GM21526 (cell line): ENCODE data around the gene ARHGAP22.

Experiments
- ATAC-seq: cut with Tn5 transposase; IDR thresholded peaks from one replicate; pipeline ENCODE4 v1.9.1; 2021; ENCODE audit warnings: moderate library complexity; ENCODE audit not compliant: unreplicated experiment, low FRiP score

ARHGAP22 gene

DNA sequence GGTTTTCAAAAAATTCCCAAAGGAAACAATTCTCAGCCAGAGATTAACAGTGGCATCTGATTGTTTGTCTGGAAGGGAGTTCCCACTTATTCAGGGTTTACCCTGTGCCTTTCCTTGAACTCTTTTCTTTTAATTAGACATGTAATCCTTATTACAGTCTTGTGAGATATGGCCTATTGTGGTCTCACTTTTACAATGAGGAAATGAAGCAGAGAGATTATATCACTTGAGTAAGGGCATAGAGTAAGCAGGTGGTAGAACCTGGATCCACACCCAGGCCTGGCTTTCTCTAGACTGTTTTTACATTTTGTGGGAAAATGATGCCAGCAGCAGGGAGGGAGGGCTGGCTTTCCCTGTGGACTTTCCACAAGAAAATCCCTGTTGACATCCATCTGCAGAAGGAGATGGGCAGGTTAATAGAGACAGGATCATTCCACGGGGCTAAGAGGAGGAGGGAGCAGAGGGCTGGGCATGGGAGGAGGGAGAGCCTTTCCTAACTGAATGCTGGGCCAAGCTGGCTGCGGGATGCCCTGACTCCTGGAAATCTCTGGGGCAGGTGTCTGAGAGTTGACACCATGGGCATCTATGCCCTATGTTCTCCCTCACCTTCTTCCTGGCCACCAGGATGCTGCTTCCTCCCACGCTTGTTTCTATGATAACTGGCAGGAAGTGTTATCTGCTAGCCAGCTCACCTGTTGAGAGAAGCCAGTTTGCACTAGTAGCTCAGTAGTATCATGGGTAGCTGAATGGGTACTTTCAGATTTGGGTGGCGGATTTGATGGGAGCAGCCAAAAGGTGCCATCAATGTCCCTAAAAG is 28.7 kb upstream of the ARHGAP22 start:
- ATAC-seq, result peak; percentile 53

DNA sequence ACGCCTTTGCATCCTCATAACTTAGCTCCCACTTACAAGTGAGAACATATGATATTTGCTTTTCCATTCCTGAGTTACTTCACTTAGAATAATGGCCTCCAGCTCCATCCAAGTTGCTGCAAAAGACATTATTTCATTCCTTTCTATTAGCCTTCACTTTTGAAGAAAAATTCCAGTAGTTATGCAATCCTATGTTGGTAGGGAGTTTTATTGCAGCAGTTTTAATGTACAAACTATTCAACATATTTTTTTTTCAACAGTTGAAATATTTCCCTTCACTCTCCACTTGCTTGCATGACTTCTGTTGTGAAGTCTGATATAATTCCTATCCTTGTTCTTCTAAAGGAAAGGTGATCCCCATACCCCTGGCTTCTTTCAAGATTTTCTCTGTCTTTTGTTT is 27.3 kb upstream of the ARHGAP22 start:
- ATAC-seq, result no peak

DNA sequence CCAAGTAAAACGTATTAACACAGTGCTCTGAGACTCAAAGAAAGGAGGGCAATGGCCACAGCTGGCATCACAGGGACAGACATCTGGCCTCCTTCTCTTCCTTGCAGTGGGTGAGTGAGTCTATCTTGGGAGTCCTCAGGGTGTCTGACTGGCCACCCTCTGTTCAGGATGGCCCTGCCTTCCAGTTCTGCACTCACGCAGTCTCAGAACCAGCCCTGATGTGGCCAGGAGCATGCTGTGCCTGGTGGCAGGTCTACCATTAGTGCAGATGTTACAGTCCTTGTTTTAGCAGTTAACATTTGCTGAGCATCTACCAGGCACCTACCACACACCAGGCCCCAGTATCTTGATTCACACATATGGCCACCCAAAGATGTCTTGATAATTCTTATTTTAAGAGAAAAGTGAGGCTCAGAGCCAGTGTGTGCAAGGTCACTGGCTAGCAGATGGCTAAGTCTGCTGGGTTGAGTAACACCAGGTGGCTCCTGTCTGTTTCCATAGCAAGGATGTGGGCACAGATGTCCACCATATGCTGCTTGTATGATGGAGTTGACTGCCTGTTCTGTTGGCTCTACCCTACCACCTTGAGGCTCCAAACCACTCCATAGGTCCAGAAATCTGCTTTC is 23.2 kb upstream of the ARHGAP22 start:
- no peak for ATAC-seq

DNA sequence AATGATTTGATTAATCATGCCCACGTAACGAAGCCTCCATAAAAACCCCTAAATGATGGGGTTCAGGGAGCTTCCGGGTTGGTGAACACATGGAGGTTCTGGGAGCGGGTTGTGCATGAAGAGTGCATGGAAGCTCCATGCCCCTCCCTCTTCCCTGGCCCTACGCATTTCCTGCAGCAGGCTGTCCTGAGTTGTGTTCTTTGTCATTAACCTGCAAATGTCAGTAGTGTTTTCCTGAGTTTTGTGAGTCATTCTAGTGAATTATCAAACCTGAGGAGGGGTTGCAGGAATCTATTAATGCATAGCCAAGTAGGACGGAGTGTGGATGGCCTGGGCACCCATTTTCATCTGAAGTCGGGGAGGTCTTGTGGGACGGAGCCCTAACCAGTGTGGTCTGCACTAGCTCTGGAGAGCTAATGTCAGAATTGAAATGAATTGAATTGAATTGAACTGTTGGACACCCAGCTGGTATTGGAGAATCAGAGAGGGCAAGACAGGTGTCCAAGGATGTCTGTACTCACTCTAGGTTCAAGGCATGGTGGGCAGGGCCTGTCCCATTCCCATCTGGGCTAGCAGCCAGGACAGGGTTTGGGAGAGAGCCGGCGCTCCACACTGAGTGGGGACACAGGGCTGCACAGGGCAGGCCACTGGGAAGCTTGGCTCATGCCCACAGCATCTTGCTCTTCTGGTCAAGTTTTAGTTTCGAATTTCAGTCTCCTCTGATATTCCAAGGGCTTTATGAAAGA is 22.3 kb upstream of the ARHGAP22 start:
- ATAC-seq, result no peak

DNA sequence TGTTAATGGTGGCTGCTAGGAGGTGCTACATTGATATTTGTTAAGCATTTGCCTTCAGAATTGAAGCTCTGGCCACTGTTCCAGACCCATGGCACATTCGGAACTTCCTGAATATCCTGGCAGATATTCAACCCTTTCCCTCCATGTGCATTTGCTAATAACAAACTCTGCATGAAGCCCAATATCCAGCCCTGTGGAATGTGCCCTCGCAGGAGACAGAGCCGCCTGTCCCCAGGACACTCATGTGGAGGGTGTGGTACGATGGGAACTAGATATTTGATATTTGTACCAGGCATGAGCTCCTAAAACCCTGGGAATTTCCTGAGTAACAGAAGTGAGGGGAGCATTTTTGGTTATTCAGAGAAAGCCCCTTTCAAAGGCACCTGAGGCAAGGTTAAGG is 21.6 kb upstream of the ARHGAP22 start:
- no peak for ATAC-seq

DNA sequence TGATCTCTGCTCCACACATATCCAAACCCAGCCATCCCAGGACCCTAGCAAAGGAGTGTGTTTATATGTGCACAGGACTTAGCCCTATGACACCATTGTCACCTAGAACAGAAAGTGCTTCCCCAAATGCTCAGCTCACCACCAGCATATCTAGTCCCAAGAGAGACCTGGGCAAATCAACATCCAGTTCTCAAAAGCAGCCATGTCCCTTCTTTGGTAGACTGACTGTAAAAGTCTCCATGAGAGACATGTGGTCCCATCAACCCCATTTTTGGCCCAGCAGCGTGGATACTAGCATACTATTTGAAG is 20.9 kb upstream of the ARHGAP22 start:
- no peak for ATAC-seq

DNA sequence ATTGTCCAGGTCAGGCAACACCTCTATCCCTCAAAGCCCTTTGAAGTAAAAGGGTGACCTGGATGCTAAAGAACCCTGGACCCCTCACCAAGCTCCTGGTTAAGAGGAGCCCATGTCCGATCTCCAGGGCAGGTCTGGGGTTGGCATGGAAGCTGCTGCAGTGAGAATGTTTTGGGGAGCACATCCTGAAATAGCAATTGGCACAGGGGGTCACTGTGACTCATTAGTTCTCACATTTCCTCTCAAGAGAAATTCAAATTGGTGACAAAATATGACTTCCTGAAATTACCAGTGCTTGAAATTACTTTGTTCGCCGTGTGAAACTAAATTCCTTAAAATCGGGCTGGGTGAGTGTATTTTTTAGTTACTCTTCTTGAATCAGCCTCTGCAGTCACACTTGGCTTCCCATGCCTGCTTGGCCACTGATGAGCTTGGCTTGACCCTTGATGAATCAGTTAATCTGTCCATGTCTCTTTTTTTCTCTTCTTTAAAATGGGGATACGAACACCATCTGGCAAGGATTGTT is 18.8 kb upstream of the ARHGAP22 start:
- no peak for ATAC-seq

DNA sequence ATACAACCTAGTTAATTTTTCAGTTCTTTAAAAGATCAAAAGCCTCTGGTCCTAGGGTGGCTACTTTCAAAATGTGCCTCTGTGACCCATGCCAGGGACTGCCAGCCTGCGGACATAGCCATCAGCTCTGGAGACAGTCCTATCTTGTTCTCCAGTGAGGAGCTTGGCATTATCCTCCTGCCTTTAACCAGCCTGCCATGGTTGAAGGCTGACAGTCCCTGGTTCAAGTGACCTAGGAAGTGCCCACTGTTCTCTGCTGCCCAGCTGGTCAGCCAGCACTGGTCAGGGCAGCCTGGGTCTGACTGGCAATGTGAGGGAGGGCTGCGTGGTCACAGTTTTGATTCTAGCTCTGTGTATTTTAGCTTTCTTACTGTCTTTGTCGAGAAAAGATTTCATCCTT is 18.1 kb upstream of the ARHGAP22 start:
- no peak for ATAC-seq

DNA sequence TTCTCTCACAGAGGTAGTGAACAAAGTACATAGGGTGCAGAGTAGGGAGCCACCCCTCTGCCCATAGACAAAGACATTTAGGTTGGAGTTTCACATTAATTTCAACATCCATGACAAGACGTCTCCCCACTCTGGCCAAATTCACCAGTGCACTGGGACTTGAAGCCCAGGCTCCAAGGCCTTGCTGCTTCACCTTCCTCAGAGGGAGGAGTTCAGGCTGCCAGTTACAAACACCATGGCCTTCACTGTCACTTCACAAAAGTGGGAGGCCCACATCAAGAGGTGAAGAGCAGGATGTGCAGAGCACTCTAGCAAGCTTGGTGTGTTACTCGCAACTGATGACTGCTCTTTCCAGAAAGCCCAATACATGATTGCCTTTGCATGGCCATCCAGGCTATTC is 15.8 kb upstream of the ARHGAP22 start:
- no peak for ATAC-seq

DNA sequence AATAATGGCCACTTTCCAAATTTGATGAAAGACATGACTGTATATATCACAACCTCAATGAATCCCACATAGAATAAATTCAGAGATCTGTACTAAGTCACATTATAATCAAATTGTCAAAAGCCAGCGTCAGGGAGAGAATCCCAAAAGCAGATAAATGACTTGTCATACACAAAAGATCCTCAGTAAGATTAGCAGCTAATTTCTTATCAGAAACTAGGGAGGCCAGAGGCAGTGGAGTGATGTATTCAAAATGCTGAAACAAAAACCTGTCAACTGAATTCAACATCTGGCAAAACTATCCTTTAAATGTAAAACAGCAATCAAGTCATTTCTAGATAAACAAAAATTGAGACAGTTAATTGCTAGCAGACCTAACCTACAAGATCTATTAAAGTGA is 11.6 kb upstream of the ARHGAP22 start:
- ATAC-seq, result no peak

DNA sequence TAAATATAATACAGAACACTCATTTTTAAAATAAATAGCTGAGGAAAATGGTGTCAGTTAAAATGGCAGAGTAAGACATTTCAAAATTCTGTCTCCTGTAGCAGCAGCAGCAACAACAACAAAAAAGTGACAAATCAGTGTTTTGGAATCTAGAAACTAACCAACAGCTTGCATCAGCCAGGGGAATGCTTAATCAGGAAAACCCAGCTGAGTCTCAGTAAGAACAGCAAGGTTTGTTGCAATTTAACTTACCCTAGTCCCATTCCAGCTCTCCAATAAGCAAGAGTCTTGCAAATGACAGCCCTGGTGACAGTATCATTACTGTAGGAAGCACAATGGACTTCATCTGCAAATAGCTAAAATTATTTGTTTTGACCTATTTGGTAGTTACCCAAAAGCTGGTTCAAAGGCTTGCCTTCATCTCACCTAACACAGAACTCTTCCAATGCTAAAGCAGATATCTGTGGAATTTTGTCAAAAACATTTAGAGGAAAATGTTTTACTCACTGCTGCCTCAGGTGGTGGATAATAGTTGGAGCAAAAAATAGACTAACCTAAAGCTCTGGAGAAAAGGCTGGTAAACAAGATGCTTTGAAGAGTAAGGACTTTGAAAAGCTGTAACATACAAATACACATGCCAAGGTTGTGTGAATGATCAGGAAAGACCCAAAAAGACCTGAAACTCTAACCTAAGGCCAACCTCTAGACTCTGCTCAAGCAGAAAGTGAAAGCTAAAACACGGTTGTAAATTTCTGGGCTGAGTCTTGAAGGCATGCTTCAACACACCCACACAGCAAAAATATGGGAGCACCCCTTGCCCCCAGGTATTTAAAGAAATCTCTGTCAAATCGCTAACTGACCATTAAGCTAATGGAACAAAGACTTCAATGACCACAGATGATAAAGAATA is 9.9 kb upstream of the ARHGAP22 start:
- peak; percentile 70 for ATAC-seq

DNA sequence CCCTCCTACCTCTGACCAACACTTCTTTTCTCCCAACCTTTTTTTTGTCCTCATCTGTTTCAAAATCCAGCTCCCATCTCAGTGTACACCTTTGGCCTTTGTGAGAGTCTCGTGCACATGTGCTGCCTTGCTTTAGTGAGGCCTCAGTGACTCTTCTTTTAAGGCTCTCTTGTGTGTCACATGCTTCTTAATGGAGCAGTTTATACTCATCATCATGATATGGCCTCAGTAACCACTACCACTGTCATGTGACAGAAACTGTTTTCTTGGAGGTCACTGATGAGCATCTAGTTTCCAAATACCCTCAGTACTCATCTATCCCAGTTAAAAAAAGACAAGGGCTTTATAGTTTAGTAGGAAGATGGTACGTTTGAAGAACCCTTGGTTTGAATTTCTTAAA is 8.1 kb upstream of the ARHGAP22 start:
- ATAC-seq, result no peak

DNA sequence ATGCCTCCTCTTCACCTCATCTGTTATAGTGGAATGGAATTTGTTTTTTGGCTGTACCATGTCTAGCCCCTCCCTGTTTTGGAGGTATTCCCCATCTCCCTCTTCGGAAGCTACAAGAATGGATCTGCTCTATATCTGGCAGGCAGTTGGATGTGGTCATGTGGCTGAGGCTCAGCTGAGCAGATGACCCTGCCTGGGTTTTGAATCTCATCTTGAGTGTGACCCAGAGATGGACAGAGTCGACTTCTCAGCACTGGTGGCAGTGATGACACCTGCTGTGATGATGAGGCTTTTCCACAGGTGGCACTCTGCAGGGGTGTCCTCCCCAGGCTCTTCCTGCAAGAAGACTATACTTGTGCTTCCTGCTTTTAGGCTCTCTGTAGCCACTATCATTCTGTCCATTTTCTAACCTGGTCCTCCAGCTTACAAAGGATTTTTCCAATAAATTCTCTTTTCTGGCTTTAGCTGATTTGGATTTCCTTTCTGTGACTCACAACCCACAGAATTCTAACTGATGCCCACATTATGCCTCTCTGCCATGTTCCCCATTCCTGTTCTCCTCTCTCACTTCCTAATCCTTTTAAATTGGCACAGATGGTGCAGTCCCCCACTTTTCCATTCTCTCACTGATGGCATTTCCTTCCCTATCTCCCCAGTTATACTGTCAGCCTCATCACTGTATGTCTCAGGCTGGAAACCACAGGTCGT is 7.5 kb upstream of the ARHGAP22 start:
- ATAC-seq, result no peak

DNA sequence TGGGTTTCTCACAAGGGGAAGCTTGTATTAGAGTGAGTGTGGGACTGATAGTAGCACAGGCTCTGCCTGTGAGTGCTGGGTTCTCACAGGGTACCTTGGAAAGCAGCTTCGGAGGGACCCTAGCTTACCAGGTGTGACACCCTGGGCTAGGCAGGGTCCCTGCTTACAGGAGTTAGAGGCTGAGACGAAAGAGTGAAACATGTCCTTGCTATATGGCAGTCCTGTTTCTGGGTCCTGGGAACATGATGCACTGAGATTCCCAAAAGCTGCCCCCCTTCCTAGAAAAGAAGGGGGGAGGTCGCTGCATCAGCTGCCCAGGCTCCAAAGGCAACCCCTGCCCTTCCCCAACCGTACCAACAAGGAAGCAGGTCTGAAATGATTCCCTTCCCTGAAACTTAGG is 6.3 kb upstream of the ARHGAP22 start:
- ATAC-seq, result no peak

DNA sequence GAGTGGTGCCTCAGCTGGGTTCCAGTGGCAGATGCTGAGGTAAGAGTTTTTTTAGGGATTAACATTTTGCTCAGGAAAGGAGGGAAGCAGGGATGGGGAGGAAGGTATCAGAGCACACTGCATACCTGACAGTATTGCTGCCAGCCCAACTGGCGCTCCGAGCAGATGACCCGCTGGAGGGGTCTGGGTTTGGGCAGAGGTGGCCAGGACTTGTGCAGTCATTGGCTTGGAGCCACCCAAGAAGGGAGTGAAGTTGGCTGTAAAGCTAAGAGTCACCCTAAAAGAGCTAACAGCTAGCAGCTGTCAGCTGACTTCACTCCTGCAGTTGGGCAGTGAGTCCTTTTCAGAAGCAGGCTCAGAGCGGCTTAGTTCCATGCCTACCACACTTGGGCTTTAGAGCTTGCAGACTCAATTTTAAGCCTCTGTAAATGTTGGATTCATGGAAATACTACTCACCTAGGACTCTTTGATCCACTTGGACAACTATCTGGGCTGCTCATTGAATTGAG is 5.8 kb upstream of the ARHGAP22 start:
- ATAC-seq, result no peak

DNA sequence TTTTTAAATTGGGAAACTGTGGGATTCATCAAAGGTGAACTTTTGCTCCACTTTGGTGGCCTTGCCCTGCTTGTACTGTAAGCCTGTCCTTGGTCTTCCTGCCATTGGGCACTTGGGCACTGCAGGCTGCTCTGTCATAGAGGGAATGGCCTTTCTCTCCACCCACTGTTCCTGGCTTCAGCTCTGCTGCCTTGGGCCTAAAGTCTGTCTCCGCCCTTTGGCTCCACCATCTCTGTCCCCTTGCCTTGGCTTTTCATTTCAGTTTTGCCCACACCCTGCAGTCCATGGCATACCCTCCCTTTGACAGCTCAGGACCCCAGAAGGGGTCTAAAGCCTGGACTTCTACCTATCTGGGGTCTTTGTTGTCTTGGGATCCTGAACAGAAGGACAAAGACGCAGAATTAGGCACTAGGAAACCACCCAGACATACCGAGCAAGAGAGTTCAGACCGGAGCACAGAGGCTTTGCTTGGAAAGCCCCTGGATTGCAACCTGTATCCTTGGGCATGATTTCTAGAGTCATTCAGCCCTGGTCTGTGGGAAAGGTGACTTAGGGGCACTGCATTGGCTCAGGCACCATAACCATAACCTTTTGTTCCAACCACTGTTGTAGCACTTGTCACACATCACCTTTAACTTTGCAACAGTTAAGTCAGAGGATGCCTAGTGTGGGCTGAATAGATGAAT is 5.2 kb upstream of the ARHGAP22 start:
- ATAC-seq, result no peak

DNA sequence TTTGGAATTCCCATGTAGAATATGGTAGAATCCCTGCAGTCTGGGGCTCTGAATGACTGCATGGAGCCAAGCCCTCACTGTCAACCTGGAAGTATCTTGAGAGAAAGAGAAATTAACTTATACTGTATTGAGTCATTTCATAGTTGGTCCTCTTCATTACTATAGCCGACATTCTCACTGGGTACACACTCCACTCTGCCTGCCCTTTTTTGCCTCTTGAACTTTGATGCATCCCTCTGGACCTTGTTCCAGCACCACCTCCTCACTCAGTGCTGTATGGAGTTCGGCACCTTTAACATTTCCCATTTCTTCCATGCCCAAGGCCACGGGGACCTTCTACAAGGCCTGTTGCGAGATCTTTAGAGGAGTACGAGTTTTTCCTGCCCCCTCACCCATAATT is 4.6 kb upstream of the ARHGAP22 start:
- no peak for ATAC-seq

DNA sequence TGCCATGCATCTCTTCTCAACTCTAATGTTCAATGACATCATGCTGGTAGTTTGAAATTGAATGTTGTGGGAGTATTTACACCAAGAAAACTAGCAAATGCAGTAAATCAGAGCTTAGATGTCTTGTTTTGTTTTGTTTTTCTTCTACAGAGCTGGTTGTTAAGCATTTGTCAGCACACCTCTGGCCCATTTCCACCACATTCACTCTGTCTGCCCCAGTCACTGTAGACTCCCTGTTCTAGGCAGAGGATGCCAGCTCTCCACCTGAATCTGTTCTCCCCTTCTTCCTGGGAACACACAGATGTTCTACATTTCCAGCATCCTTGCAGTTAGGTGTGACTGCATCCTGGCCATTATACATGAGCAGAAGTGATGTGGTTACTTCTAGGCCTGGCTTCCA is 4.1 kb upstream of the ARHGAP22 start:
- no peak for ATAC-seq

DNA sequence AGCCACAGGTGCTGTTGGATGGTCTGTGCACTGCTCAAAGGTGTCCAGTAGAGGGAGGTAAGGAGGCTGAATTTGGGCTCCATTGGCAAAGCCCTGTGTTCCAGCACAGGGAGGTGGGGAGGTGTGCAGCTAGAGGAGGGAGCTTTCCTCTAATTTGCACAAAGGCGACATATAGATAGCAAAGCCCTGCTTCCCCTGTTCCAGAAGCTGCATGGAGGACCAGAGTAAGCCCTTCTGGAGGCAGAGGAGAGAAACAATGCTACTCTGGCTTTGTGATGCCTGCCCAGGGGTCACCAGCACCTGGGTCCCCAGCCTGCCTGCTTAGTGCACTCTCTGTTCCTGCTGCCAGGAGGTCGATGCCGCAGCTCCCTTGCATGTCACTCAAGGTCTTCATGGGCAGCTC is 3.4 kb upstream of the ARHGAP22 start:
- peak; percentile 70 for ATAC-seq
